K562 (cell line): ENCODE data around the gene THOC5. TPM values are rescaled to one million over a fixed set of nuclear protein-coding genes. Genes with fewer than 3 reads are reported as not detected.
A peak's percentile ranks its signal among the peaks of the same experiment; 100 is the strongest.

Experiments used
- ATAC-seq: fragments of 200-7000 bp; cut with Tn5 transposase; 3 replicates; pipeline ENCODE4 v1.9.1; 2020; ENCODE audit warnings: moderate library complexity
- BruUV-seq: library from RNA; stranded (reverse); fragments of 400-500 nt; replicated peaks from 2 replicates; lab custom pipeline; 2021; lab: Mats Ljungman, UMichigan
- CTCF ChIA-PET: fragments of 300-600 bp; formaldehyde crosslinking; extraction: SDS; loops from one replicate; lab custom pipeline; 2021; ENCODE audit warnings: low intra/inter-chr PET ratio; lab: Yijun Ruan, JAX
- POLR2A ChIA-PET: fragments of 300-600, 350-650 bp; sonication (Branson Sonifier 250); formaldehyde crosslinking; extraction: SDS; loops from one replicate; lab custom pipeline; 2021; ENCODE audit warnings: antibody characterized with exemption, inconsistent platforms; lab: Yijun Ruan, JAX
- DNase-seq, 4 experiments: peaks; one replicate each; pipeline versions ENCODE4 v3.0.0 to v3.0.0-alpha.2; 2011 to 2018; ENCODE audit warnings: low spot score in 3 of 4, mixed read lengths in 3 of 4; ENCODE audit errors: extremely low read depth in 1 of 4
- FAIRE-seq: peaks from 2 replicates; lab custom pipeline; 2011; peaks lifted over from hg19 to GRCh38; lab: Jason Lieb, UNC
- H2AFZ ChIP-seq: 2 replicates; pipeline ENCODE4 v1.6.0; 2011; ENCODE audit warnings: low read depth, low read length, control low read depth, inconsistent platforms
- H3K27ac ChIP-seq: fragments of 200-600 bp; 3 replicates; pipeline ENCODE4 v1.8.0; 2011; ENCODE audit warnings: low read depth, mild to moderate bottlenecking, control low read depth, inconsistent platforms, low read length, moderate library complexity, mixed read lengths; ENCODE audit errors: extremely low read depth
- H3K27me3 ChIP-seq, 2 experiments: fragments of 300-600 bp in 1 of 2; 2 replicates in 1 of 2; 3 replicates in 1 of 2; pipeline versions ENCODE4 v1.6.0 to v1.8.0; 2011; ENCODE audit warnings: inconsistent platforms in 2 of 2, low read length in 2 of 2, mild to moderate bottlenecking in 1 of 2, mixed read lengths in 1 of 2, moderate library complexity in 1 of 2; ENCODE audit not compliant: control insufficient read depth in 2 of 2, insufficient read depth in 2 of 2
- H3K36me3 ChIP-seq: fragments of 300-600 bp; 3 replicates; pipeline ENCODE4 v1.8.0; 2011; ENCODE audit warnings: mild to moderate bottlenecking, low read length, inconsistent platforms; ENCODE audit not compliant: control insufficient read depth, insufficient read depth
- H3K4me1 ChIP-seq, 2 experiments: fragments of 200-600 bp in 1 of 2; replicated peaks in 1 of 2; 2 replicates in 1 of 2; 3 replicates in 1 of 2; pipeline versions ENCODE4 v1.5.1 to v1.8.0; 2011; ENCODE audit warnings: inconsistent platforms in 2 of 2, low read length in 2 of 2, mild to moderate bottlenecking in 1 of 2, mixed read lengths in 1 of 2, moderate library complexity in 1 of 2; ENCODE audit not compliant: control insufficient read depth in 2 of 2, insufficient read depth in 2 of 2
- H3K4me2 ChIP-seq: 2 replicates; pipeline ENCODE4 v1.6.1; 2011; ENCODE audit warnings: low read length, control low read depth, inconsistent platforms, mixed read lengths; ENCODE audit not compliant: insufficient read depth
- H3K4me3 ChIP-seq: fragments of 200-600 bp; sonication (generic), shearing (Covaris generic); 2 replicates; pipeline ENCODE4 v1.5.1; 2016; ENCODE audit warnings: control low read depth, inconsistent platforms
- H3K79me2 ChIP-seq: fragments of 200-600 bp; 3 replicates; pipeline ENCODE4 v1.8.0; 2011; ENCODE audit warnings: low read length, inconsistent platforms; ENCODE audit not compliant: control insufficient read depth, insufficient read depth
- H3K9ac ChIP-seq, 2 experiments: 2 replicates each; pipeline versions ENCODE4 v1.6.0 to v1.6.1; 2011; ENCODE audit warnings: low read depth in 2 of 2, low read length in 2 of 2, control low read depth in 1 of 2, inconsistent platforms in 1 of 2, mild to moderate bottlenecking in 1 of 2, mixed read lengths in 1 of 2; ENCODE audit not compliant: insufficient read depth in 1 of 2
- H3K9me1 ChIP-seq: one replicate; pipeline ENCODE4 v1.6.0; 2011; ENCODE audit warnings: inconsistent platforms, mild to moderate bottlenecking, low read length, moderate library complexity; ENCODE audit not compliant: control insufficient read depth, insufficient read depth
- H3K9me3 ChIP-seq: replicated peaks from 2 replicates; pipeline ENCODE4 v1.5.1; 2011; ENCODE audit warnings: low read depth, low read length, inconsistent platforms; ENCODE audit not compliant: control insufficient read depth, insufficient read depth
- H4K20me1 ChIP-seq: replicated peaks from 2 replicates; pipeline ENCODE4 v1.6.1; 2011; ENCODE audit warnings: low read length, inconsistent platforms, mixed read lengths; ENCODE audit not compliant: control insufficient read depth, insufficient read depth
- ARNT ChIP-seq, 2 experiments: fragments of 450-650 bp; IDR thresholded peaks; 2 replicates each; pipeline ENCODE4 v1.6.1; 2016; ENCODE audit warnings: mild to moderate bottlenecking in 1 of 2
- CAMTA2 ChIP-seq: fragments of 250-450 bp; sonication (Bioruptor Pico); conservative IDR thresholded peaks from 2 replicates; pipeline ENCODE4 v1.5.1; 2022
- EP300 ChIP-seq: IDR thresholded peaks from 2 replicates; pipeline ENCODE4 v1.6.1; 2012; ENCODE audit warnings: low read length, improper control_type of control experiment
- NFE2 ChIP-seq: IDR thresholded peaks from 2 replicates; pipeline ENCODE4 v1.6.1; 2014; ENCODE audit warnings: antibody characterized with exemption, low read depth
- NR3C1 ChIP-seq: sonication (generic); formaldehyde crosslinking; IDR thresholded peaks from 2 replicates; pipeline ENCODE4 v1.8.1; 2022; ENCODE audit warnings: missing genetic modification reagents
- PHTF2 ChIP-seq: fragments of 250-450 bp; sonication (Bioruptor Pico); IDR thresholded peaks from 2 replicates; pipeline ENCODE4 v1.5.0; 2021; ENCODE audit warnings: mild to moderate bottlenecking
- WGBS: fragments of 100-300 bp; shearing (Covaris generic); methylation state at CpG from one replicate; pipeline ENCODE4 v1.1.6; 2016; ENCODE audit warnings: low coverage, mixed read lengths; ENCODE audit not compliant: insufficient coverage; ENCODE audit errors: missing lambda C conversion rate; 5-methylcytosine and 5-hydroxymethylcytosine counted together
- in situ Hi-C: fragments of 300-500 bp; cut with MboI; formaldehyde crosslinking; loops from 4 replicates; pipeline ENCODE4 v1.15.0; 2018; ENCODE audit warnings: inconsistent platforms, mixed read lengths
- intact Hi-C: fragments of 100-400 bp; cut with micrococcal nuclease; formaldehyde crosslinking; loops from 2 replicates; pipeline ENCODE4 v1.14.2; 2022
- polyA plus RNA-seq, 8 experiments: library from polyadenylated mRNA; depleted of rRNA in 4 of 8; stranded (reverse) in 5 of 8; unstranded in 3 of 8; fragments of >200 nt; fragmentation: Nextera tagmentation in 2 of 8; fragmentation: Illumina TruSeq in 1 of 8; extraction: Ambion mirVana in 2 of 8; extraction: Trizol in 1 of 8; gene quantifications; 2 replicates each; pipeline versions ENCODE4 v1.2.1 to v1.2.3, GENCODE V29; 2011 to 2014; ENCODE audit warnings: inconsistent platforms in 1 of 8, missing spikeins in 1 of 8
- total RNA-seq, 7 experiments: library from RNA; depleted of rRNA in 6 of 7; stranded (reverse); fragments of >200 nt in 6 of 7; fragmentation: Illumina TruSeq in 2 of 7; extraction: Trizol in 2 of 7; gene quantifications; 2 replicates each; pipeline versions ENCODE4 v1.2.1 to v1.2.3, GENCODE V29; 2011 to 2021; ENCODE audit warnings: low replicate concordance in 1 of 7
- TF ChIP-seq, protein P1 (sequence below): fragments of 450-650 bp; IDR thresholded peaks from 2 replicates; pipeline ENCODE4 v1.6.1; 2016; ENCODE audit warnings: borderline replicate concordance
- TF ChIP-seq, protein P2 (sequence below): fragments of 450-650 bp; IDR thresholded peaks from 2 replicates; pipeline ENCODE4 v1.6.1; 2016; ENCODE audit warnings: antibody characterized with exemption
- TF ChIP-seq, protein P3 (sequence below): fragments of 450-650 bp; IDR thresholded peaks from 2 replicates; pipeline ENCODE4 v1.6.1; 2017; ENCODE audit warnings: antibody characterized with exemption

THOC5 gene
- total and polyA plus RNA-seq, 9 of the 15 experiments (the other 6 are each of a cell fraction or from before 2014, with no cell fraction given), result 45.3 to 96.5 (median 51.4) TPM

DNA sequence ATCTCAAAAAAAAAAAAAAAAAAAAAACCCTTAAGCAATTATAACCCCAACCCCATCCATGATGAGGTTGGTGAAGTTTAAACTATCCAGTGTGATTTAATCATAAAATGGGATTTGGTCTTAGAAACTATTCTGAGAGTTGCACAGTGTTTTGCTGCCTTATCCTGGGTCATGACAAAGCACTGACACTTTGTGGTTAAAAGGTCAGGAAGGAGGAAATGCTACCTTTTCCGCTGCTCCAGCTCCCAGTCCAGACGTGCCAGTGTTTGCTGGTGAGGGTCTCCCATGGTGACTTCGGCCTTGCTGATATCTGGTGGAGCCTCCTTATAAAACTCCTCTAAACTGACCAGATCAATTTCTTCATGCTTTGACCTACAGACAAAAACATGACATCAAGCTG lies 14.5 kb downstream of the THOC5 start:
- in situ Hi-C loops, result no loop called here
- WGBS, result 48% methylated on average over 3 of the region's 3 CpGs
- no peak overlapping the region for H3K4me2 ChIP-seq

DNA sequence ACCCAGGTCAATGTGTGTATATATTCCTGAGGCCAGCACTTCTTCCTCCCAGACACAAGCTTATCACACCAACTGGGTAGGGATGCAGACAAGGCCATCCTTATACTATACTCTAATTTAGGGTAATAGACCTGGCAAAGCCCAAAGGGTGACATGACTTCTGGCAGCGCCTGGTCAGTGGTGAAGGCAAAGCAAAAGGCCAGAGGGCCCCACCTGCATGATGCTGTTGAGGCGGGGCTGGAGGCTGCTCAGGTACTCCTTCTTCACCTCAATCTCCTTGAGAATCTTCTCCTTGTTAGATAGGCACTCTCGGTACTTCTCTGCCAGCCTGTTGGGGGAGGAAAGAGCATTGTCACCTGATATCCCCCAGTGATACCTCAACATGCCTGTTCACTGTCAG lies 17.1 kb downstream of the THOC5 start:
- TF ChIP-seq ARNT (IDR thresholded peaks at IDR 0.05) (no peak), NR3C1 (CRISPR knock-in tag) (no peak), CAMTA2 (CRISPR knock-in tag) (no peak), EP300 (no peak)
- TF ChIP-seq, protein P1, sequence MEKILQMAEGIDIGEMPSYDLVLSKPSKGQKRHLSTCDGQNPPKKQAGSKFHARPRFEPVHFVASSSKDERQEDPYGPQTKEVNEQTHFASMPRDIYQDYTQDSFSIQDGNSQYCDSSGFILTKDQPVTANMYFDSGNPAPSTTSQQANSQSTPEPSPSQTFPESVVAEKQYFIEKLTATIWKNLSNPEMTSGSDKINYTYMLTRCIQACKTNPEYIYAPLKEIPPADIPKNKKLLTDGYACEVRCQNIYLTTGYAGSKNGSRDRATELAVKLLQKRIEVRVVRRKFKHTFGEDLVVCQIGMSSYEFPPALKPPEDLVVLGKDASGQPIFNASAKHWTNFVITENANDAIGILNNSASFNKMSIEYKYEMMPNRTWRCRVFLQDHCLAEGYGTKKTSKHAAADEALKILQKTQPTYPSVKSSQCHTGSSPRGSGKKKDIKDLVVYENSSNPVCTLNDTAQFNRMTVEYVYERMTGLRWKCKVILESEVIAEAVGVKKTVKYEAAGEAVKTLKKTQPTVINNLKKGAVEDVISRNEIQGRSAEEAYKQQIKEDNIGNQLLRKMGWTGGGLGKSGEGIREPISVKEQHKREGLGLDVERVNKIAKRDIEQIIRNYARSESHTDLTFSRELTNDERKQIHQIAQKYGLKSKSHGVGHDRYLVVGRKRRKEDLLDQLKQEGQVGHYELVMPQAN, result no peak
- TF ChIP-seq, protein P2, sequence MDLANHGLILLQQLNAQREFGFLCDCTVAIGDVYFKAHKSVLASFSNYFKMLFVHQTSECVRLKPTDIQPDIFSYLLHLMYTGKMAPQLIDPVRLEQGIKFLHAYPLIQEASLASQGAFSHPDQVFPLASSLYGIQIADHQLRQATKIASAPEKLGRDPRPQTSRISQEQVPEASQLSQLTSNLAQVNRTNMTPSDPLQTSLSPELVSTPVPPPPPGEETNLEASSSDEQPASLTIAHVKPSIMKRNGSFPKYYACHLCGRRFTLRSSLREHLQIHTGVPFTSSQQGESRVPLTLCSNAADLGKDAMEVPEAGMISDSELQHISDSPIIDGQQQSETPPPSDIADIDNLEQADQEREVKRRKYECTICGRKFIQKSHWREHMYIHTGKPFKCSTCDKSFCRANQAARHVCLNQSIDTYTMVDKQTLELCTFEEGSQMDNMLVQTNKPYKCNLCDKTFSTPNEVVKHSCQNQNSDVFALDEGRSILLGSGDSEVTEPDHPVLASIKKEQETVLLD, result no peak
- TF ChIP-seq, protein P3, sequence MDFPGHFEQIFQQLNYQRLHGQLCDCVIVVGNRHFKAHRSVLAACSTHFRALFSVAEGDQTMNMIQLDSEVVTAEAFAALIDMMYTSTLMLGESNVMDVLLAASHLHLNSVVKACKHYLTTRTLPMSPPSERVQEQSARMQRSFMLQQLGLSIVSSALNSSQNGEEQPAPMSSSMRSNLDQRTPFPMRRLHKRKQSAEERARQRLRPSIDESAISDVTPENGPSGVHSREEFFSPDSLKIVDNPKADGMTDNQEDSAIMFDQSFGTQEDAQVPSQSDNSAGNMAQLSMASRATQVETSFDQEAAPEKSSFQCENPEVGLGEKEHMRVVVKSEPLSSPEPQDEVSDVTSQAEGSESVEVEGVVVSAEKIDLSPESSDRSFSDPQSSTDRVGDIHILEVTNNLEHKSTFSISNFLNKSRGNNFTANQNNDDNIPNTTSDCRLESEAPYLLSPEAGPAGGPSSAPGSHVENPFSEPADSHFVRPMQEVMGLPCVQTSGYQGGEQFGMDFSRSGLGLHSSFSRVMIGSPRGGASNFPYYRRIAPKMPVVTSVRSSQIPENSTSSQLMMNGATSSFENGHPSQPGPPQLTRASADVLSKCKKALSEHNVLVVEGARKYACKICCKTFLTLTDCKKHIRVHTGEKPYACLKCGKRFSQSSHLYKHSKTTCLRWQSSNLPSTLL, result no peak
- H3K9me1 ChIP-seq, result no peaks in the 10 kb centered on the region
- H3K27ac ChIP-seq, result no peak overlapping the region
- intact Hi-C loops (no loop called here), in situ Hi-C loops (no loop called here)
- H3K36me3 ChIP-seq, result peaks cover 80% of the 10 kb centered on the region; the same call in 2 of the 3 replicates
- DNase-seq (no peak), ATAC-seq (no peak), FAIRE-seq (no peak)
- no peak overlapping the region for H3K4me2 ChIP-seq
- H3K4me3 ChIP-seq, result no peak overlapping the region
- WGBS, result 95% methylated on average over 3 of the region's 3 CpGs
- H3K9me3 ChIP-seq, result no peaks in the 10 kb centered on the region
- CTCF ChIA-PET, result no interaction called here
- peaks cover 4 to 6% of the 10 kb centered on the region in 2 experiments; a peak in 3 of 5 replicates for H3K4me1 ChIP-seq
- H3K79me2 ChIP-seq, result no peaks in the 10 kb centered on the region
- H3K27me3 ChIP-seq, result no peaks in the 10 kb centered on the region
- no TSS peak for BruUV-seq
- no peak overlapping the region for H2AFZ ChIP-seq
- H3K9ac ChIP-seq, result no peak overlapping the region
- POLR2A ChIA-PET, result interaction anchor here (0.9 kb wide), 1 partner anchor 17 kb away, joined by 3 read pairs; the partner anchor contains the start of gene THOC5
- no peaks in the 10 kb centered on the region for H4K20me1 ChIP-seq

More for the DNA sequence above, 14.5 kb downstream of the THOC5 start:
- intact Hi-C loops, result no loop called here
- peak; percentile 59 for ATAC-seq
- Histone ChIP-seq H3K9me1 (no peaks in the 10 kb centered on the region), H3K79me2 (no peaks in the 10 kb centered on the region), H3K27me3 (no peaks in the 10 kb centered on the region)
- peak; percentile 87 for FAIRE-seq
- ChIA-PET POLR2A (no interaction called here), CTCF (no interaction called here)
- DNase-seq, result peak in 1 of 4 experiments; percentile 24
- no peak for TF ChIP-seq PHTF2 (CRISPR knock-in tag)
- peak; percentile 47; the same call in 1 of the 2 replicates for TF ChIP-seq NFE2
- TF ChIP-seq, all 486 proteins: peak for 1
- Histone ChIP-seq H2AFZ (no peak overlapping the region), H4K20me1 (no peaks in the 10 kb centered on the region), H3K9me3 (no peaks in the 10 kb centered on the region), H3K27ac (peak overlapping the region; percentile 54; the same call in 1 of the 3 replicates), H3K36me3 (peaks cover 77% of the 10 kb centered on the region; the same call in 2 of the 3 replicates), H3K9ac (no peak overlapping the region; a peak in 1 of 4 replicates), H3K4me3 (no peak overlapping the region), H3K4me1 (peaks cover 4 to 6% of the 10 kb centered on the region in 2 experiments; a peak in 3 of 5 replicates)
- BruUV-seq, result no TSS peak
